K562 (cell line): ENCODE measurements around the gene OR51V1. TPM values are rescaled to one million over a fixed set of nuclear protein-coding genes. Genes with fewer than 3 reads are reported as not detected.

Experiments used
- E2F3 ChIP-seq: fragments of 250-450 bp; sonication (Bioruptor Pico); IDR thresholded peaks from 2 replicates; pipeline ENCODE4 v1.4.0; 2020; ENCODE audit warnings: mild to moderate bottlenecking
- ELF1 ChIP-seq: fragments of 200-800 bp; sonication (Bioruptor generic); IDR thresholded peaks from 2 replicates; pipeline ENCODE4 v1.6.1; 2016; ENCODE audit warnings: missing genetic modification characterization, missing compliant biosample characterization
- HMG20B ChIP-seq: fragments of 250-450 bp; sonication (Bioruptor Pico); IDR thresholded peaks from 2 replicates; pipeline ENCODE4 v1.5.0; 2021; ENCODE audit warnings: mild to moderate bottlenecking
- NONO ChIP-seq, 2 experiments: fragments of 200-400 bp in 1 of 2; fragments of 450-650 bp in 1 of 2; formaldehyde crosslinking in 1 of 2; IDR thresholded peaks; 2 replicates each; pipeline ENCODE4 v1.6.1; 2017; ENCODE audit warnings: low read depth in 2 of 2, mild to moderate bottlenecking in 2 of 2, moderate library complexity in 2 of 2, low read length in 1 of 2
- TAF7 ChIP-seq: fragments of 450-650 bp; IDR thresholded peaks from 2 replicates; pipeline ENCODE4 v1.6.1; 2016; ENCODE audit warnings: missing genetic modification characterization, missing compliant biosample characterization
- TEAD2 ChIP-seq: fragments of 450-650 bp; IDR thresholded peaks from 2 replicates; pipeline ENCODE4 v1.6.1; 2016; ENCODE audit warnings: missing genetic modification characterization, control low read depth, missing compliant biosample characterization
- ZNF146 ChIP-seq: IDR thresholded peaks from one replicate; pipeline ENCODE4 v1.6.1; 2018; ENCODE audit warnings: missing compliant biosample characterization; ENCODE audit not compliant: unreplicated experiment
- ZNF316 ChIP-seq: fragments of 450-650 bp; IDR thresholded peaks from 2 replicates; pipeline ENCODE4 v1.6.1; 2016
- ZNF41 ChIP-seq: fragments of 250-450 bp; sonication (Bioruptor Pico); conservative IDR thresholded peaks from 2 replicates; pipeline ENCODE4 v1.4.0; 2020; ENCODE audit warnings: mild to moderate bottlenecking
- ZNF444 ChIP-seq: fragments of 250-450 bp; sonication (Bioruptor Pico); IDR thresholded peaks from 2 replicates; pipeline ENCODE4 v1.4.0; 2020; ENCODE audit warnings: mild to moderate bottlenecking, moderate library complexity
- polyA plus RNA-seq, 8 experiments: library from polyadenylated mRNA; depleted of rRNA in 4 of 8; stranded (reverse) in 5 of 8; unstranded in 3 of 8; fragments of >200 nt; fragmentation: Nextera tagmentation in 2 of 8; fragmentation: Illumina TruSeq in 1 of 8; extraction: Ambion mirVana in 2 of 8; extraction: Trizol in 1 of 8; gene quantifications; 2 replicates each; pipeline versions ENCODE4 v1.2.1 to v1.2.3, GENCODE V29; 2011 to 2014; ENCODE audit warnings: inconsistent platforms in 1 of 8, missing spikeins in 1 of 8
- total RNA-seq, 7 experiments: library from RNA; depleted of rRNA in 6 of 7; stranded (reverse); fragments of >200 nt in 6 of 7; fragmentation: Illumina TruSeq in 2 of 7; extraction: Trizol in 2 of 7; gene quantifications; 2 replicates each; pipeline versions ENCODE4 v1.2.1 to v1.2.3, GENCODE V29; 2011 to 2021; ENCODE audit warnings: low replicate concordance in 1 of 7
- TF ChIP-seq, protein P1 (sequence below): fragments of 450-650 bp; IDR thresholded peaks from one replicate; pipeline ENCODE4 v1.6.1; 2018; ENCODE audit warnings: mild to moderate bottlenecking, moderate library complexity; ENCODE audit not compliant: partially characterized antibody
- TF ChIP-seq, protein P2 (sequence below), 2 experiments: fragments of 450-650 bp; formaldehyde crosslinking in 1 of 2; IDR thresholded peaks; 2 replicates each; pipeline versions ENCODE4 v1.4.0 to v1.6.1; 2014 to 2020; ENCODE audit warnings: mild to moderate bottlenecking in 2 of 2, borderline replicate concordance in 1 of 2, low read depth in 1 of 2
- TF ChIP-seq, protein P3 (sequence below): sonication (generic); formaldehyde crosslinking; IDR thresholded peaks from 2 replicates; pipeline ENCODE4 v1.4.0; 2020; ENCODE audit warnings: mild to moderate bottlenecking, missing genetic modification reagents
- TF ChIP-seq, protein P4 (sequence below), 2 experiments: fragments of 450-650 bp; IDR thresholded peaks; 2 replicates each; pipeline ENCODE4 v1.6.1; 2016

OR51V1 gene
- total and polyA plus RNA-seq, 9 of the 15 experiments (the other 6 are each of a cell fraction or from before 2014, with no cell fraction given) = not detected

DNA sequence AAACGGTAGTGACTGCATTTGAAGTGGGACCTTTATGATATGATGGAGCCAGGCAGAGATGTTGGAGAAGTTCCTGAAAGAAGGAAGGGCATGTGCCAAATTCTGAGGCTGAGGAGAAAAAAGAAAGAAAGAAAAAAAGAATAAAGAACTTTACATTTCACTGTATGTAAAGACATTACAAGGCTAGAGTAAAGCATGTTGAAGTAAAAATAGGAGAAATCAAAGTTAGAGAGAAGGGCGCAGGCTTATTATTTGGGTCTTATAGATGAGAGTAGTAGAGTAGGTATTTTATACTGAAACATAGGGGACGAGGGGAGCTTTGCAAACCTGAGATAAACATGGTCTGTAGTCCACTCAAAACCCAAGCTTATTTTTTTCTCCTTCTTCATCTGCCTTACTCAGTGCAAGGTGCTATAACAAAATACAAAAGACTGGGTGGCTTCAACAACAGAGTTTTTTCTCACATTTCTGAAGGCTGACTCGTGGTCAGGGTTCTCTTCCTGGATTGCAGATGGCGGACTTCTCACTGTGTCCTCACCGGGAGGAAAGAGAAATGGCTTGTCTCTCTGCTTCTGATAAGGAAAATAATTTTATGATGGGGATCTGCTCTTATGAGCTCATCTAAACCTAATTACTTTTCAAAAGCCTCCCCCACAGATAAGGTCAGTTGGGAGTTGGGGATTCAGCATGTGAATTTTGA, 46.4 kb upstream of the OR51V1 start (continued):
- no peak for TF ChIP-seq TAF7 (tag)
- no peak for TF ChIP-seq HMG20B (CRISPR knock-in tag)
- TF ChIP-seq, protein P1, sequence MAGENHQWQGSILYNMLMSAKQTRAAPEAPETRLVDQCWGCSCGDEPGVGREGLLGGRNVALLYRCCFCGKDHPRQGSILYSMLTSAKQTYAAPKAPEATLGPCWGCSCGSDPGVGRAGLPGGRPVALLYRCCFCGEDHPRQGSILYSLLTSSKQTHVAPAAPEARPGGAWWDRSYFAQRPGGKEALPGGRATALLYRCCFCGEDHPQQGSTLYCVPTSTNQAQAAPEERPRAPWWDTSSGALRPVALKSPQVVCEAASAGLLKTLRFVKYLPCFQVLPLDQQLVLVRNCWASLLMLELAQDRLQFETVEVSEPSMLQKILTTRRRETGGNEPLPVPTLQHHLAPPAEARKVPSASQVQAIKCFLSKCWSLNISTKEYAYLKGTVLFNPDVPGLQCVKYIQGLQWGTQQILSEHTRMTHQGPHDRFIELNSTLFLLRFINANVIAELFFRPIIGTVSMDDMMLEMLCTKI = no peak
- no peak for TF ChIP-seq TEAD2 (tag)
- no peak for TF ChIP-seq NONO (IDR thresholded peaks at IDR 0.05; ENCODE audit: low read depth in 2 of 2, low read length in 1 of 2)
- TF ChIP-seq, protein P2, sequence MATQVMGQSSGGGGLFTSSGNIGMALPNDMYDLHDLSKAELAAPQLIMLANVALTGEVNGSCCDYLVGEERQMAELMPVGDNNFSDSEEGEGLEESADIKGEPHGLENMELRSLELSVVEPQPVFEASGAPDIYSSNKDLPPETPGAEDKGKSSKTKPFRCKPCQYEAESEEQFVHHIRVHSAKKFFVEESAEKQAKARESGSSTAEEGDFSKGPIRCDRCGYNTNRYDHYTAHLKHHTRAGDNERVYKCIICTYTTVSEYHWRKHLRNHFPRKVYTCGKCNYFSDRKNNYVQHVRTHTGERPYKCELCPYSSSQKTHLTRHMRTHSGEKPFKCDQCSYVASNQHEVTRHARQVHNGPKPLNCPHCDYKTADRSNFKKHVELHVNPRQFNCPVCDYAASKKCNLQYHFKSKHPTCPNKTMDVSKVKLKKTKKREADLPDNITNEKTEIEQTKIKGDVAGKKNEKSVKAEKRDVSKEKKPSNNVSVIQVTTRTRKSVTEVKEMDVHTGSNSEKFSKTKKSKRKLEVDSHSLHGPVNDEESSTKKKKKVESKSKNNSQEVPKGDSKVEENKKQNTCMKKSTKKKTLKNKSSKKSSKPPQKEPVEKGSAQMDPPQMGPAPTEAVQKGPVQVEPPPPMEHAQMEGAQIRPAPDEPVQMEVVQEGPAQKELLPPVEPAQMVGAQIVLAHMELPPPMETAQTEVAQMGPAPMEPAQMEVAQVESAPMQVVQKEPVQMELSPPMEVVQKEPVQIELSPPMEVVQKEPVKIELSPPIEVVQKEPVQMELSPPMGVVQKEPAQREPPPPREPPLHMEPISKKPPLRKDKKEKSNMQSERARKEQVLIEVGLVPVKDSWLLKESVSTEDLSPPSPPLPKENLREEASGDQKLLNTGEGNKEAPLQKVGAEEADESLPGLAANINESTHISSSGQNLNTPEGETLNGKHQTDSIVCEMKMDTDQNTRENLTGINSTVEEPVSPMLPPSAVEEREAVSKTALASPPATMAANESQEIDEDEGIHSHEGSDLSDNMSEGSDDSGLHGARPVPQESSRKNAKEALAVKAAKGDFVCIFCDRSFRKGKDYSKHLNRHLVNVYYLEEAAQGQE (IDR thresholded peaks at IDR 0.05; ENCODE audit: borderline replicate concordance) = no peak
- TF ChIP-seq, protein P2 (CRISPR knock-in tag; IDR thresholded peaks at IDR 0.05; ENCODE audit: low read depth) = no peak
- TF ChIP-seq ZNF444 (CRISPR knock-in tag) = peak; percentile 62; the same call in 1 of the 2 replicates
- TF ChIP-seq, protein P3, sequence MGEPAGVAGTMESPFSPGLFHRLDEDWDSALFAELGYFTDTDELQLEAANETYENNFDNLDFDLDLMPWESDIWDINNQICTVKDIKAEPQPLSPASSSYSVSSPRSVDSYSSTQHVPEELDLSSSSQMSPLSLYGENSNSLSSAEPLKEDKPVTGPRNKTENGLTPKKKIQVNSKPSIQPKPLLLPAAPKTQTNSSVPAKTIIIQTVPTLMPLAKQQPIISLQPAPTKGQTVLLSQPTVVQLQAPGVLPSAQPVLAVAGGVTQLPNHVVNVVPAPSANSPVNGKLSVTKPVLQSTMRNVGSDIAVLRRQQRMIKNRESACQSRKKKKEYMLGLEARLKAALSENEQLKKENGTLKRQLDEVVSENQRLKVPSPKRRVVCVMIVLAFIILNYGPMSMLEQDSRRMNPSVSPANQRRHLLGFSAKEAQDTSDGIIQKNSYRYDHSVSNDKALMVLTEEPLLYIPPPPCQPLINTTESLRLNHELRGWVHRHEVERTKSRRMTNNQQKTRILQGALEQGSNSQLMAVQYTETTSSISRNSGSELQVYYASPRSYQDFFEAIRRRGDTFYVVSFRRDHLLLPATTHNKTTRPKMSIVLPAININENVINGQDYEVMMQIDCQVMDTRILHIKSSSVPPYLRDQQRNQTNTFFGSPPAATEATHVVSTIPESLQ = no peak
- no peak for TF ChIP-seq E2F3 (CRISPR knock-in tag)
- no peak for TF ChIP-seq ZNF146 (CRISPR knock-in tag)
- TF ChIP-seq, protein P4, sequence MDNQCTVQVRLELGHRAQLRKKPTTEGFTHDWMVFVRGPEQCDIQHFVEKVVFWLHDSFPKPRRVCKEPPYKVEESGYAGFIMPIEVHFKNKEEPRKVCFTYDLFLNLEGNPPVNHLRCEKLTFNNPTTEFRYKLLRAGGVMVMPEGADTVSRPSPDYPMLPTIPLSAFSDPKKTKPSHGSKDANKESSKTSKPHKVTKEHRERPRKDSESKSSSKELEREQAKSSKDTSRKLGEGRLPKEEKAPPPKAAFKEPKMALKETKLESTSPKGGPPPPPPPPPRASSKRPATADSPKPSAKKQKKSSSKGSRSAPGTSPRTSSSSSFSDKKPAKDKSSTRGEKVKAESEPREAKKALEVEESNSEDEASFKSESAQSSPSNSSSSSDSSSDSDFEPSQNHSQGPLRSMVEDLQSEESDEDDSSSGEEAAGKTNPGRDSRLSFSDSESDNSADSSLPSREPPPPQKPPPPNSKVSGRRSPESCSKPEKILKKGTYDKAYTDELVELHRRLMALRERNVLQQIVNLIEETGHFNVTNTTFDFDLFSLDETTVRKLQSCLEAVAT (IDR thresholded peaks at IDR 0.05) = peak; percentile 75 to 86
- no peak for TF ChIP-seq ZNF316
- 0 out of 2 replicates have a peak, but pooled peaks have one; percentile 21 for TF ChIP-seq ELF1
- TF ChIP-seq ZNF41 = no peak
